Measurements from ENCODE around the gene RAB38. TPM values are rescaled to one million over a fixed set of nuclear protein-coding genes. Genes with fewer than 3 reads are reported as not detected.
A peak's percentile ranks its signal among the peaks of the same experiment; 100 is the strongest.

The RAB38 gene
- total and polyA plus RNA-seq, 10 of the 15 experiments (the other 5 are each of a cell fraction or from before 2014, with no cell fraction given) = 8.4 to 30.5 (median 11.7) TPM

DNA sequence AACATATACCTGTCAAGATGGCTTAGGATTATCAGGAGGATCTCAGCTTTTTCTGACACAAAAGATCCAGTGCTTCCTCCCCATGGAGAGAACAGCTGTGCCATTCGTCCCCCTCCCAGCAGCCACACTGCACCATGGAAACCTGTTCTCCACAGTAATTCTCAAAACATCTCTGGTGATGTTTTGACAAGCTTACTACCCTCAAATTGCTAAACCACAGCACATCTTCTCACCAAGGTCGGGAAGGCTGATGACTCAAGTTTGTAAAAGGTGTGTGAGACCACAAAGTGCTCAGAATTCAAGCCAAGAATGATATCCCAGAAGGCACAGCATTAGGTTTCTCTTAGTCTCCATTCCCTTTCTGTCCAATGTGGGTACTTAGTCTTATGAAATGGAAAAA, 3.9 kb upstream of the RAB38 start (continued):
- TF ChIP-seq, protein P1, sequence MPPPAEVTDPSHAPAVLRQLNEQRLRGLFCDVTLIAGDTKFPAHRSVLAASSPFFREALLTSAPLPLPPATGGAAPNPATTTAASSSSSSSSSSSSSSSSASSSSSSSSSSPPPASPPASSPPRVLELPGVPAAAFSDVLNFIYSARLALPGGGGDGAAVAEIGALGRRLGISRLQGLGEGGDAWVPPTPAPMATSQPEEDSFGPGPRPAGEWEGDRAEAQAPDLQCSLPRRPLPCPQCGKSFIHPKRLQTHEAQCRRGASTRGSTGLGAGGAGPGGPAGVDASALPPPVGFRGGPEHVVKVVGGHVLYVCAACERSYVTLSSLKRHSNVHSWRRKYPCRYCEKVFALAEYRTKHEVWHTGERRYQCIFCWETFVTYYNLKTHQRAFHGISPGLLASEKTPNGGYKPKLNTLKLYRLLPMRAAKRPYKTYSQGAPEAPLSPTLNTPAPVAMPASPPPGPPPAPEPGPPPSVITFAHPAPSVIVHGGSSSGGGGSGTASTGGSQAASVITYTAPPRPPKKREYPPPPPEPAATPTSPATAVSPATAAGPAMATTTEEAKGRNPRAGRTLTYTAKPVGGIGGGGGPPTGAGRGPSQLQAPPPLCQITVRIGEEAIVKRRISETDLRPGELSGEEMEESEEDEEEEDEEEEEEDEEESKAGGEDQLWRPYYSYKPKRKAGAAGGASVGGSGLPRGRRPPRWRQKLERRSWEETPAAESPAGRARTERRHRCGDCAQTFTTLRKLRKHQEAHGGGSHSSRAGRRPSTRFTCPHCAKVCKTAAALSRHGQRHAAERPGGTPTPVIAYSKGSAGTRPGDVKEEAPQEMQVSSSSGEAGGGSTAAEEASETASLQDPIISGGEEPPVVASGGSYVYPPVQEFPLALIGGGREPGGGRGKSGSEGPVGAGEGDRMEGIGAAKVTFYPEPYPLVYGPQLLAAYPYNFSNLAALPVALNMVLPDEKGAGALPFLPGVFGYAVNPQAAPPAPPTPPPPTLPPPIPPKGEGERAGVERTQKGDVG (CRISPR knock-in tag; IDR thresholded peaks at IDR 0.05) = no peak
- TF ChIP-seq MTA2 (IDR thresholded peaks at IDR 0.05; ENCODE audit: low read depth) = peak; percentile 86
- TF ChIP-seq, protein P2, sequence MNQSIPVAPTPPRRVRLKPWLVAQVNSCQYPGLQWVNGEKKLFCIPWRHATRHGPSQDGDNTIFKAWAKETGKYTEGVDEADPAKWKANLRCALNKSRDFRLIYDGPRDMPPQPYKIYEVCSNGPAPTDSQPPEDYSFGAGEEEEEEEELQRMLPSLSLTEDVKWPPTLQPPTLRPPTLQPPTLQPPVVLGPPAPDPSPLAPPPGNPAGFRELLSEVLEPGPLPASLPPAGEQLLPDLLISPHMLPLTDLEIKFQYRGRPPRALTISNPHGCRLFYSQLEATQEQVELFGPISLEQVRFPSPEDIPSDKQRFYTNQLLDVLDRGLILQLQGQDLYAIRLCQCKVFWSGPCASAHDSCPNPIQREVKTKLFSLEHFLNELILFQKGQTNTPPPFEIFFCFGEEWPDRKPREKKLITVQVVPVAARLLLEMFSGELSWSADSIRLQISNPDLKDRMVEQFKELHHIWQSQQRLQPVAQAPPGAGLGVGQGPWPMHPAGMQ (IDR thresholded peaks at IDR 0.05; ENCODE audit: borderline replicate concordance) = no peak
- TF ChIP-seq NFIC (IDR thresholded peaks at IDR 0.05; ENCODE audit: low read depth, low read length) = peak; percentile 90
- TF ChIP-seq EED (IDR thresholded peaks at IDR 0.05; ENCODE audit: low read depth) = peak; percentile 94
- peak; percentile 55; the same call in 1 of the 3 replicates for TF ChIP-seq POU2F2 (IDR thresholded peaks at IDR 0.05; ENCODE audit: borderline replicate concordance, low read depth, low read length)
- no peak for TF ChIP-seq TARDBP (IDR thresholded peaks at IDR 0.05; ENCODE audit: borderline replicate concordance)
- TF ChIP-seq, protein P3, sequence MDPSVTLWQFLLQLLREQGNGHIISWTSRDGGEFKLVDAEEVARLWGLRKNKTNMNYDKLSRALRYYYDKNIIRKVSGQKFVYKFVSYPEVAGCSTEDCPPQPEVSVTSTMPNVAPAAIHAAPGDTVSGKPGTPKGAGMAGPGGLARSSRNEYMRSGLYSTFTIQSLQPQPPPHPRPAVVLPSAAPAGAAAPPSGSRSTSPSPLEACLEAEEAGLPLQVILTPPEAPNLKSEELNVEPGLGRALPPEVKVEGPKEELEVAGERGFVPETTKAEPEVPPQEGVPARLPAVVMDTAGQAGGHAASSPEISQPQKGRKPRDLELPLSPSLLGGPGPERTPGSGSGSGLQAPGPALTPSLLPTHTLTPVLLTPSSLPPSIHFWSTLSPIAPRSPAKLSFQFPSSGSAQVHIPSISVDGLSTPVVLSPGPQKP (IDR thresholded peaks at IDR 0.05; ENCODE audit: low read depth, low read length) = no peak
- peak; percentile 87 for TF ChIP-seq JUNB (IDR thresholded peaks at IDR 0.05)
- peak; percentile 50; the same call in 1 of the 2 replicates for TF ChIP-seq DPF2 (IDR thresholded peaks at IDR 0.05)
- TF ChIP-seq ASH2L (IDR thresholded peaks at IDR 0.05; ENCODE audit: borderline replicate concordance, low read depth) = no peak
- TF ChIP-seq, protein P4, sequence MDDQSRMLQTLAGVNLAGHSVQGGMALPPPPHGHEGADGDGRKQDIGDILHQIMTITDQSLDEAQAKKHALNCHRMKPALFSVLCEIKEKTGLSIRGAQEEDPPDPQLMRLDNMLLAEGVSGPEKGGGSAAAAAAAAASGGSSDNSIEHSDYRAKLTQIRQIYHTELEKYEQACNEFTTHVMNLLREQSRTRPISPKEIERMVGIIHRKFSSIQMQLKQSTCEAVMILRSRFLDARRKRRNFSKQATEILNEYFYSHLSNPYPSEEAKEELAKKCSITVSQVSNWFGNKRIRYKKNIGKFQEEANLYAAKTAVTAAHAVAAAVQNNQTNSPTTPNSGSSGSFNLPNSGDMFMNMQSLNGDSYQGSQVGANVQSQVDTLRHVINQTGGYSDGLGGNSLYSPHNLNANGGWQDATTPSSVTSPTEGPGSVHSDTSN (IDR thresholded peaks at IDR 0.05; ENCODE audit: insufficient replicate concordance, low read depth, low read length) = no peak
- TF ChIP-seq FOXM1 (IDR thresholded peaks at IDR 0.05; ENCODE audit: low read depth, low read length) = peak; percentile 84
- no peak for TF ChIP-seq RCOR1 (conservative IDR thresholded peaks at IDR 0.05; ENCODE audit: low read depth, low read length)
- TF ChIP-seq BHLHE40 (IDR thresholded peaks at IDR 0.05; ENCODE audit: borderline replicate concordance in 1 of 2, low read depth in 2 of 2, low read length in 1 of 2) = peak; percentile 24 to 67; a peak in 2 of 4 replicates
